Subcutaneous abdominal adipose tissue (tissue), 5 donors: ENCODE results near the gene DSE.

ENCODE experiments used
- H3K27ac ChIP-seq: one replicate; pipeline ENCODE4 v1.7.0; 2013; ENCODE audit warnings: low read depth, mild to moderate bottlenecking, inconsistent platforms, low read length, moderate library complexity
- H3K27me3 ChIP-seq, 5 donors: one replicate each; pipeline ENCODE4 v1.7.0; 2013; ENCODE audit warnings: low read length in 5 of 5, inconsistent platforms in 1 of 5; ENCODE audit not compliant: control insufficient read depth in 5 of 5, insufficient read depth in 4 of 5
- H3K36me3 ChIP-seq, 5 donors: one replicate each; pipeline ENCODE4 v1.7.0; 2013; ENCODE audit warnings: low read length in 5 of 5; ENCODE audit not compliant: control insufficient read depth in 5 of 5, insufficient read depth in 5 of 5
- H3K4me1 ChIP-seq, 5 donors: one replicate each; pipeline ENCODE4 v1.7.0; 2013; ENCODE audit warnings: low read length in 5 of 5, mild to moderate bottlenecking in 3 of 5, moderate library complexity in 1 of 5; ENCODE audit not compliant: control insufficient read depth in 5 of 5, insufficient read depth in 5 of 5
- H3K4me3 ChIP-seq, 5 donors: one replicate each; pipeline ENCODE4 v1.7.0; 2013; ENCODE audit warnings: low read length in 5 of 5, low read depth in 1 of 5
- H3K9ac ChIP-seq, 5 donors: one replicate each; pipeline ENCODE4 v1.7.0; 2013; ENCODE audit warnings: low read length in 5 of 5, mild to moderate bottlenecking in 4 of 5, moderate library complexity in 3 of 5
- H3K9me3 ChIP-seq, 5 donors: one replicate each; pipeline ENCODE4 v1.7.0; 2013; ENCODE audit warnings: low read length in 5 of 5; ENCODE audit not compliant: control insufficient read depth in 5 of 5
- donor health status: healthy.
- donor health status: healthy.
- donor health status: healthy.
- donor health status: healthy.
- donor health status: healthy.

DSE gene

GRCh38 chr6:116371918-116372209 lies 1.1 kb downstream of the DSE start:
- H3K9me3 ChIP-seq: no peaks in the 10 kb centered on the region
- peak overlapping the region; percentile 57 to 95 (median 87) for H3K9ac ChIP-seq
- no peaks in the 10 kb centered on the region for H3K27me3 ChIP-seq
- H3K36me3 ChIP-seq: no peaks in the 10 kb centered on the region
- peak overlapping the region; percentile 78 to 92 (median 81) for H3K4me3 ChIP-seq
- peaks cover 0 to 43% (median 23%) of the 10 kb centered on the region in 5 donors for H3K4me1 ChIP-seq
- H3K27ac ChIP-seq: peak overlapping the region; percentile 97

- no peak overlapping the region for H3K4me3 ChIP-seq
- H3K36me3 ChIP-seq: no peaks in the 10 kb centered on the region
- no peak overlapping the region for H3K27ac ChIP-seq
- no peak overlapping the region for H3K9ac ChIP-seq
- H3K4me1 ChIP-seq: peaks cover 0 to 43% (median 23%) of the 10 kb centered on the region in 5 donors
- no peaks in the 10 kb centered on the region for H3K9me3 ChIP-seq
- H3K27me3 ChIP-seq: no peaks in the 10 kb centered on the region
These were observed 2.6 kb downstream of the DSE start for GRCh38 chr6:116373300-116373699.

DNA sequence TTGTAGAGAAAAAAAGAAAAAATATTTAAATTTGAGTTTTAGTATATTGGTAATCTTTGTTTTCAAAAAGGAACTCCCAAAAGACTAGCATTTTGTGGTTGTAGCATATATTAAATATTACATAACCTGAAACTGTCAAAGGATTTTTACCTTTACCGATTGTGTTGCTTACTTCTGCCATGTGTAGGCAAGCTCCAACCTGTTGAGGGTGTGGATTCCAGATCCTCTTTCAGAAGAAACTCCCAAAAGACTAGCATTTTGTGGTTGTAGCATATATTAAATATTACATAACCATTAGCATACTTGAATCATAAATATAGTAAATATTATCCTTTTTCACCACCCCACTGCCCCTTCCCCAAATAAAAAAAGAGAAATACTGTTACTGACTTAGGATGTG lies 3.2 kb downstream of the DSE start:
- H3K27me3 ChIP-seq: no peaks in the 10 kb centered on the region
- no peaks in the 10 kb centered on the region for H3K36me3 ChIP-seq
- H3K4me3 ChIP-seq: no peak overlapping the region
- no peak overlapping the region for H3K27ac ChIP-seq
- H3K9ac ChIP-seq: no peak overlapping the region
- peaks cover 0 to 44% (median 23%) of the 10 kb centered on the region in 5 donors for H3K4me1 ChIP-seq
- no peaks in the 10 kb centered on the region for H3K9me3 ChIP-seq

DNA sequence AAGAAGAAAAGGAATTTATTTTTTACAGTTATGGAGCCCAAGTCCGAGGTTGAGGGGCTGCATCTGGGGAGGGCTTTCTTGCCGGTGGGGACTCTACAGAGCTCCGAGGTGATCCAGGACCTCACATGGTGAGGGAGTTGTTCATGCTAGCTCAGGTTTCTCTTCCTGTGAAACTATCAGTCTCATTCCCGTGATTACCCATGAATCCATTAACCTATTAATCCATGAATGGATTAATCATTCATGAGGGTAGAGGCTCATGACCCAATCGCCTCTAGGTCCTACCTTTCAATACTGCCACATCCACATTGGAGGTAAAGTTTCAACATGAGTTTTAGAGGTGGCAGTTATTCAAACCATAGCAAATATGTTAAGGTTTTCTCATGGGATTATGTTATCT lies 3.8 kb downstream of the DSE start:
- H3K9ac ChIP-seq: no peak overlapping the region
- H3K4me3 ChIP-seq: no peak overlapping the region
- H3K9me3 ChIP-seq: no peaks in the 10 kb centered on the region
- H3K4me1 ChIP-seq: peaks cover 0 to 48% (median 20%) of the 10 kb centered on the region in 5 donors
- no peaks in the 10 kb centered on the region for H3K36me3 ChIP-seq
- H3K27ac ChIP-seq: no peak overlapping the region
- no peaks in the 10 kb centered on the region for H3K27me3 ChIP-seq

- no peak overlapping the region for H3K27ac ChIP-seq
- H3K27me3 ChIP-seq: no peaks in the 10 kb centered on the region
- no peaks in the 10 kb centered on the region for H3K9me3 ChIP-seq
- H3K9ac ChIP-seq: no peak overlapping the region
- H3K4me1 ChIP-seq: peaks cover 0 to 49% (median 21%) of the 10 kb centered on the region in 5 donors
- no peak overlapping the region for H3K4me3 ChIP-seq
- no peaks in the 10 kb centered on the region for H3K36me3 ChIP-seq
These were observed 4.5 kb downstream of the DSE start for GRCh38 chr6:116375262-116375661.

- Histone ChIP-seq H3K9ac (no peak overlapping the region), H3K27me3 (no peaks in the 10 kb centered on the region), H3K4me1 (peaks cover 0 to 51% (median 25%) of the 10 kb centered on the region in 5 donors), H3K4me3 (no peak overlapping the region), H3K36me3 (no peaks in the 10 kb centered on the region), H3K27ac (no peak overlapping the region), H3K9me3 (no peaks in the 10 kb centered on the region)
These were observed 5.4 kb downstream of the DSE start for GRCh38 chr6:116376149-116376548.

DNA sequence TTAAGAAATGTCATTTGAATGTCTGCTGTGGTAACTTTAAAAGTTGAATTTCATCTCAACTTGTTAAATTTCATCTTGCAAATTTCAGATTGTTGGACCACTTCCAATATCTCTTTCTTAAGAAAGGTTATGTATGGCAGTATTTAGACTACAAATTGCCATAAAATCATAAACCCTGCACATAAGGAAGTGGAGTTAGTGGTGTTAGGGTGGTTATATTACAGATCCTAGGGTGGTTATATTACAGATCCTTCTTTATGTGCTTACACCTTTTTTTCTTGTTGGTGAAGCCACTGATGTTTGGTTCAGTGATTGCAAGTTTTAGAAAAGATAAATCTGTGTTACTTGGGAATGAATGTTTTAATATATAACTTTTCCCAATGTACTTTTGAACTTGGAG lies 9.0 kb downstream of the DSE start:
- Histone ChIP-seq H3K4me3 (no peak overlapping the region), H3K27ac (no peak overlapping the region), H3K4me1 (peaks cover 0 to 25% (median 11%) of the 10 kb centered on the region in 5 donors), H3K9me3 (no peaks in the 10 kb centered on the region), H3K27me3 (no peaks in the 10 kb centered on the region), H3K9ac (peak overlapping the region in 1 of 5 donors; percentile 6), H3K36me3 (no peaks in the 10 kb centered on the region)

GRCh38 chr6:116380346-116380745 lies 9.6 kb downstream of the DSE start:
- H3K36me3 ChIP-seq: no peaks in the 10 kb centered on the region
- H3K9ac ChIP-seq: peak overlapping the region in 1 of 5 donors; percentile 6
- H3K27ac ChIP-seq: no peak overlapping the region
- H3K9me3 ChIP-seq: no peaks in the 10 kb centered on the region
- peaks cover 0 to 31% (median 15%) of the 10 kb centered on the region in 5 donors for H3K4me1 ChIP-seq
- H3K27me3 ChIP-seq: no peaks in the 10 kb centered on the region
- no peak overlapping the region for H3K4me3 ChIP-seq

DNA sequence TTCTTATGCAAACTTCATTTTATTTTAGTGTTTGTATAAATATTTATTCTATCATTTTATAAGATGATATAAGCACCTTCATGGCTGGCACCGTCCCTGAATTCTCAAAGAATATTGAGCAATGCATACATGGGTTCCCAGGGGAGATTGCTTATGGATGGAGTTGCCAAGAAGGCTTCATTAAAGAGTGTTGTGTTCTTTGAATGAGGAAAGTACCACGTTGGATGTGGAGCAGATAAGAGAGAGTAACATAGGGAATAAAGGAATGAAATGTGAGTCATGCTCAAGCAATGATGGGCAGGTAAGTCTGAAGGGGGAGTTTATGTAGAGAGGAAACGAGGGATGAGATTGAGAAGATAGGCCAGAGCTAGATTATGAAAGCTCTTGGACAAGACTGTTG lies 10.3 kb downstream of the DSE start:
- no peak overlapping the region for H3K27ac ChIP-seq
- H3K4me1 ChIP-seq: peaks cover 0 to 32% (median 21%) of the 10 kb centered on the region in 5 donors
- H3K27me3 ChIP-seq: no peaks in the 10 kb centered on the region
- no peak overlapping the region for H3K4me3 ChIP-seq
- no peak overlapping the region for H3K9ac ChIP-seq
- no peaks in the 10 kb centered on the region for H3K9me3 ChIP-seq
- no peaks in the 10 kb centered on the region for H3K36me3 ChIP-seq

- no peak overlapping the region for H3K27ac ChIP-seq
- H3K27me3 ChIP-seq: no peaks in the 10 kb centered on the region
- no peaks in the 10 kb centered on the region for H3K36me3 ChIP-seq
- no peak overlapping the region for H3K9ac ChIP-seq
- no peaks in the 10 kb centered on the region for H3K9me3 ChIP-seq
- H3K4me1 ChIP-seq: peaks cover 2 to 45% (median 35%) of the 10 kb centered on the region in 5 donors
- H3K4me3 ChIP-seq: no peak overlapping the region
These were observed 11.8 kb downstream of the DSE start for GRCh38 chr6:116382587-116382986.
